Measurements from ENCODE around the gene RTN4R. TPM values are rescaled to one million over a fixed set of nuclear protein-coding genes. Genes with fewer than 3 reads are reported as not detected.

RTN4R gene
- total and polyA plus RNA-seq, 2 of the 4 experiments (the other 2 are of a cell fraction): 0.18 to 0.94 TPM

DNA sequence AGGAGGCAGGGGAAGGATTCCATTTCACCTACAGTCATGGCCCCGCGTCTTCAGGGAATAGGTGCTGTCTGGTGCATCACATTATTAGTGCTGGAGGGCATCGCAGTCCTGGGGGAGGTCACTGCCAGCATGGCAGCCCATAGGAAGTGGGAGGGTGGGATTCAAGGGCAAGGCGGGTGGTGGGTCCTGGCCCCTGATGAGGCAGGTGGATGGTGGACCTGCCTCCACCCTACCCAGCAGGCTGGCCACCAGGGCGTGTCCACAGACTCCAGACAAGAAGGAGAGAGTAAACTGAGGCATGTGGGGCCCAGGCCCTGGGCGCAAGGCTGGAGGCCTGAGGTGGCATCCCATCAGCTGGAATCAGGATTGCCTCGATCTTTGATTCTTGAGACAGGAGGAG is 53.3 kb downstream of the RTN4R start:
- Histone ChIP-seq H3K56ac (ENCODE audit: extremely low read depth, insufficient read depth, low read length) (no peak overlapping the region), H4K20me1 (ENCODE audit: insufficient read depth, low read length) (no peaks in the 10 kb centered on the region), H3K27ac (ENCODE audit: insufficient read depth, low read length) (no peak overlapping the region), H4K5ac (ENCODE audit: low read depth, low read length) (no peak overlapping the region), H3K4me1 (ENCODE audit: control insufficient read depth, insufficient read depth, low read length) (no peaks in the 10 kb centered on the region), H2BK15ac (ENCODE audit: low read depth, low read length) (no peak overlapping the region), H4K91ac (ENCODE audit: insufficient read depth, low read depth, low read length) (no peak overlapping the region), H2BK120ac (ENCODE audit: low read depth, low read length) (no peak overlapping the region), H3K9me1 (ENCODE audit: insufficient read depth, low read length) (peaks cover 4% of the 10 kb centered on the region; the same call in 1 of the 2 replicates), H4K8ac (ENCODE audit: low read depth in 2 of 2, low read length in 2 of 2) (no peak overlapping the region), H2AK9ac (replicated peaks; ENCODE audit: low read depth, low read length, poor library complexity) (no peak overlapping the region), H2BK20ac (ENCODE audit: low read depth, low read length) (no peak overlapping the region), H3K23ac (ENCODE audit: low read depth, low read length) (no peak overlapping the region), H2AK5ac (ENCODE audit: low read depth, low read length) (no peak overlapping the region), H3K27me3 (ENCODE audit: control insufficient read depth, insufficient read depth, low read length) (peaks cover 17% of the 10 kb centered on the region; the same call in 1 of the 2 replicates), H3K4me3 (ENCODE audit: insufficient read depth, low read depth, low read length) (no peak overlapping the region), H3K18ac (ENCODE audit: low read depth, low read length) (no peak overlapping the region), H2BK5ac (ENCODE audit: low read depth, low read length, poor library complexity, severe bottlenecking) (no peak overlapping the region), H3K36me3 (ENCODE audit: control insufficient read depth, insufficient read depth, low read length) (no peaks in the 10 kb centered on the region), H3K9ac (ENCODE audit: low read depth, low read length) (no peak overlapping the region), H3K4ac (ENCODE audit: low read depth, low read length) (no peak overlapping the region), H3K9me3 (ENCODE audit: control insufficient read depth, insufficient read depth, low read length) (peaks cover 6% of the 10 kb centered on the region), H3K79me1 (ENCODE audit: low read depth in 1 of 2, low read length in 2 of 2) (no peaks in the 10 kb centered on the region), H2AFZ (replicated peaks; ENCODE audit: low read length, poor library complexity) (no peak overlapping the region), H3K14ac (replicated peaks; ENCODE audit: low read depth, low read length) (no peak overlapping the region), H3K4me2 (ENCODE audit: low read depth, low read length) (no peak overlapping the region)
- DNase-seq: no peak
- ATAC-seq (ENCODE audit: low read depth): no peak
- POLR2A ChIA-PET (ENCODE audit: unreplicated experiment): no interaction called here
- CTCF ChIA-PET: no interaction called here
- no TSS peak for BruUV-seq (replicated peaks)
- intact Hi-C loops (cut with micrococcal nuclease): no loop called here
- TF ChIP-seq RFX5 (IDR thresholded peaks at IDR 0.05; ENCODE audit: low read depth, low read length): no peak
- TF ChIP-seq FOS (IDR thresholded peaks at IDR 0.05; ENCODE audit: low read depth, low read length): no peak
- TF ChIP-seq CHD1 (IDR thresholded peaks at IDR 0.05; ENCODE audit: low read depth, low read length): no peak
- no peak for TF ChIP-seq MAZ (IDR thresholded peaks at IDR 0.05; ENCODE audit: borderline replicate concordance, low read depth, low read length)
- TF ChIP-seq NFE2L2 (IDR thresholded peaks at IDR 0.05; ENCODE audit: low read depth, low read length): no peak
- TF ChIP-seq POLR2A (IDR thresholded peaks at IDR 0.05; ENCODE audit: low read depth, low read length): no peak
- no peak for TF ChIP-seq RAD21 (IDR thresholded peaks at IDR 0.05; ENCODE audit: low read length)
- no peak for TF ChIP-seq USF2 (IDR thresholded peaks at IDR 0.05; ENCODE audit: low read depth, low read length)
- no peak for TF ChIP-seq MAFK (IDR thresholded peaks at IDR 0.05; ENCODE audit: low read depth, low read length)
- TF ChIP-seq CTCF (conservative IDR thresholded peaks at IDR 0.05; ENCODE audit: low read depth, low read length): no peak
- no peak for TF ChIP-seq MXI1 (IDR thresholded peaks at IDR 0.05; ENCODE audit: borderline replicate concordance, low read depth, low read length)
- TF ChIP-seq RCOR1 (IDR thresholded peaks at IDR 0.05; ENCODE audit: insufficient replicate concordance, low read length): no peak
- TF ChIP-seq ELK1 (IDR thresholded peaks at IDR 0.05; ENCODE audit: borderline replicate concordance, low read depth, low read length): no peak
- no peak for TF ChIP-seq CEBPB (IDR thresholded peaks at IDR 0.05; ENCODE audit: low read depth, low read length)
- TF ChIP-seq SMC3 (IDR thresholded peaks at IDR 0.05; ENCODE audit: low read depth, low read length): no peak
- TF ChIP-seq BHLHE40 (IDR thresholded peaks at IDR 0.05; ENCODE audit: low read depth, low read length): no peak
- in situ Hi-C loops (cut with MboI; ENCODE audit: low sequenced_read_pairs): no loop called here
- dilution Hi-C loops (cut with HindIII; ENCODE audit: low sequenced_read_pairs, unreplicated experiment): no loop called here
- 78% methylated on average over 3 of the region's 7 CpGs; no CpG with 5 or more reads in 1 of the 2 experiments for WGBS, 2 experiments (ENCODE audit: extremely low coverage in 2 of 2, insufficient read length in 1 of 2)

Measured in IMR-90 (cell line).